Measurements from ENCODE around the gene C22orf39.

C22orf39 gene

DNA sequence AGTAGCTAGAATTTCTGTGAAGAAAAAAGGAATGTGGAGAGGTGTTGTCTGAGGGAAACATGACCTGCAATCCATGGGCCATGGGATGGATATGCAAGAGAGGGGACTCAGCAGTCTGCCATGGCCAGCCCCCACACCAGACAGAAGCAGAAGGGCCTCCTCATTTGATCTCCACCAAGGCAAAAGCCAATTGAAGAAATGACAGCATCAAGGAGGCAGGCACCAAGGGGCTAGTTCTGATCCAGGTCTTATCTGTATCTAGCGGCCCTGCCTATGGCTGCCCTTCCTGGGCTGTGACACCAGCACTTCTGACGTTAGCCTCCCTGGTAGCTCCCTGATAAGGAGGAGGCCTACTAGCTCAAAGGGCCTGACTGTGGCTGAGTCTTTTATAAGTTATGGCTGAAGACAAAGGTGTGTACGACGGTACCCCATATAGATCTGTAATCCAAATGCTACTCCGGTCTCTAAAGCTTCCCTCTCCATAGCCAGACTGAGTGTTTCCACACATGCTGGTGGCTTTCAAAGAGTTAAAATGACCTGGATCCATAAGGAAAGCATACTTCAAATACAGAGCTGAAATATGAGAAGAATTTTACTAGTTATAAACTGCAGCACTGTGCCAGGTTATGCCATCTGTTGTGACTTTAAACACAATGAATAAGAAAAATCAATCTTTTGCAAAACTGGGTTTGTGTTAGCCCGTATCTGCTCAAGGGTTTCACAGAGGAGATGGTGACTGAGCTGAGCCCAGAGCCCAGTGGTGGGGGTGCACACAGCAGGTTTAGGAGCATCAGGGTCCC is 50.4 kb downstream of the C22orf39 start:
- no peak for DNase-seq

DNA sequence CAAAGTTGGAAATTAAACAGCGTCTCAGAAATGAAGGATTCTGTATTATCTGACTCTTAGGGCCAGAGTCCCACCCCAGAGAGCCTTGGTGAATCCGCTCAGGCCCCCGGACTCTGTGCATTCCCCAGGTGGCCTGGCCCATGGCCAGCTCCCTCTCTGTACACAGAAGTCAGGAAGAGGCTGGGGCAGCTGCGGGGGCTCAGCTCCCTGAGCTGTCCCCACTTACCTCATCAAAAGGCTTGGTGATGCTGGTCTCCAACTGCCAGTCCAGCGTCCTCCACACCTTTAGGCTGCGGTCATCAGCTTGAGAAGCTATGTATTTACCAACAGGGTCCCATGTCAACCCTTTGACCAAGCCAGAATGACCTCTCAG is 51.0 kb downstream of the C22orf39 start:
- DNase-seq = no peak

DNA sequence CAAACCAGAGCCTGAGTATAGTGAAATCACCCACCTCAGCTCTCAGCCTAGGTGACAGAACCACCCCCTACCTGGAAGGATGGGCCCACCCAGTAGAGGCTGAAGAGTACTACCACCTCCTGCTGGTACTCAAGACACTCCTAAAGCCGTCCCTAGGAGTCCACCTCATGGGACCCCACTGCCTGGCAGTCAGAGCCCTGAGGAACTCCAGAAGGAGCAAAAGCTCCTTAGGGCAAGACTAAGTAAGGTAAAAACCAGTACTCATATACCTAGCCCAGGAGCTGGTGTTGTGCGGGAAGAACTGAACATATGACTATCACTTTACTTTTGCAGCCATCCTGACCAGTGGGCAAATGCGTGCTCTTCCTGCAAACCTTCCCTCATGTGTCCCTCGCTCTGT is 52.2 kb downstream of the C22orf39 start:
- no peak for DNase-seq

DNA sequence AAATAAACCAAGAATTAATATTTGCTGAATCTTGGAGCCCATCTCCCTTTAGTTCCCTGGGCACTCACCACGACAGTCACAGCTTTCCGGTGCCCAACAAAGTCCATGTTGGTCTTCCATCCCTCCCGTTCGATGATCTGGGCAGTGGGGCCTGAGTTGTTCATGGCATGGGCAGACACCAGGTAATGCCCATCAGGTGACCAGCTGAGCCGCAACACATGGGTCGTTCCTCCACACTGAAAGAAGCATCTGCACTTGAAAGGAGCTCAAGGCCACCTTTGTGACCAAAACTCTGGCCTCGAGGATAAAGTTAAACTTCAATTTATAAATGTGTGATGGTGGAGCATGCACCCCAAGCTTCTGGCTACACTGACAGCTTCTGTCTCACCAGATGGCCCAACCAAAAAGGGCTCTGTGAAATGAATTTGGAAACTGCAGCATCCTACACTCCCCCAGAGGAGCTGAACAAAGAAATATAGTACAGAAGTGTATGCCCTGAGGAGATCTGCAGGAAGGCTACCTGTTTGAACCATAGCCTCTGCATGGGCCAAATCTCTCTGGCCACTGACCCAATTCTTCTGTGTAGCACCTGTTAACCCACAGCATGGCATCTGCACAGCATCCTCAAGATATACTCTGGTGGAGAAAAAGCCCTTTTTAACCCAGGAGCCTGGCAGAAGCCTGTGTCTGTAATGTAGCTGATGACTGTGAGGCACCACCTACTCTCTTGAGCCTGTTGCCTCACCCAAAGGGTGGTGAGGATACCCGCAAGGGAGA is 53.0 kb downstream of the C22orf39 start:
- DNase-seq = no peak

DNA sequence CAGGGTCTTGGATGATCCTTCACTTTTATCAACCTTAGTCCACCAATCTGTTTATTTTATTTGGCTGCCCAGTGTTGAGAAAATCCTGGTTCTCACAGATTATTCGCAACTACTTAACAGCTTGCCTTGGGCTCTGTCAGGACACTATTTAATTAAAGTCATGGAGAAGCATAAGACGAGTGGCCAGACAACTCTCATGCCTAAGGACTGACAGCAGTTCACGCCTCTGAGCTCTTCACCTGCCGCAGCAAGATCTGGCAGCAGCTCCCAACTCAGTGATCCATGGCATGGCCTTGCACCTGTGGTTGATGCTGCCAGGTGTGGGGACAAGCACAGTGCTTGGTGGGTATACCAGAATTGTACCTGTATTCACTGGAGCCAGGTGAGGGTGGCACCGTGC is 53.8 kb downstream of the C22orf39 start:
- no peak for DNase-seq

All from CD4-positive, alpha-beta T cell treated with Interleukin-6 for 4 hours (primary cell).